SK-N-SH treated with all-trans-retinoic acid at 6 μM for 48 hours (cell line): ENCODE measurements around the gene MPG.

Source experiments
- ATAC-seq: fragments of 200-7000 bp; cut with Tn5 transposase; 3 replicates; pipeline ENCODE4 v1.9.1; 2020; ENCODE audit warnings: mild to moderate bottlenecking, moderate library complexity
- ARNTL ChIP-seq: fragments of 450-650 bp; formaldehyde crosslinking; IDR thresholded peaks from 2 replicates; pipeline ENCODE4 v1.5.0; 2020; ENCODE audit warnings: low read depth, mild to moderate bottlenecking, moderate library complexity, borderline replicate concordance
- BACH2 ChIP-seq: fragments of 250-450 bp; sonication (Bioruptor Pico); IDR thresholded peaks from 2 replicates; pipeline ENCODE4 v1.9.0; 2021; ENCODE audit warnings: mild to moderate bottlenecking, borderline replicate concordance
- CSDC2 ChIP-seq: fragments of 250-450 bp; sonication (Bioruptor Pico); IDR thresholded peaks from 2 replicates; pipeline ENCODE4 v1.5.0; 2020; ENCODE audit warnings: mild to moderate bottlenecking, moderate library complexity
- ESRRG ChIP-seq: fragments of 250-450 bp; sonication (Bioruptor Pico); IDR thresholded peaks from 2 replicates; pipeline ENCODE4 v1.6.1; 2021; ENCODE audit warnings: mild to moderate bottlenecking
- GLIS3 ChIP-seq: fragments of 250-450 bp; sonication (Bioruptor Pico); IDR thresholded peaks from 2 replicates; pipeline ENCODE4 v1.5.0; 2020; ENCODE audit warnings: mild to moderate bottlenecking, moderate library complexity
- ISL1 ChIP-seq: fragments of 250-450 bp; sonication (Bioruptor Pico); IDR thresholded peaks from 2 replicates; pipeline ENCODE4 v2.1.2; 2022; ENCODE audit warnings: mild to moderate bottlenecking, moderate library complexity
- OSR1 ChIP-seq: fragments of 250-450 bp; sonication (Bioruptor Pico); IDR thresholded peaks from 2 replicates; pipeline ENCODE4 v1.8.0; 2022; ENCODE audit warnings: moderate library complexity, mild to moderate bottlenecking, inconsistent platforms
- POU6F1 ChIP-seq: fragments of 250-450 bp; sonication (Bioruptor Pico); IDR thresholded peaks from 2 replicates; pipeline ENCODE4 v1.8.0; 2021; ENCODE audit warnings: low read depth, mild to moderate bottlenecking, moderate library complexity, borderline replicate concordance
- PPARA ChIP-seq: fragments of 250-450 bp; sonication (Bioruptor Pico); IDR thresholded peaks from 2 replicates; pipeline ENCODE4 v1.5.0; 2020; ENCODE audit warnings: mild to moderate bottlenecking, borderline replicate concordance
- RARB ChIP-seq: fragments of 250-450 bp; sonication (Bioruptor Pico); IDR thresholded peaks from 2 replicates; pipeline ENCODE4 v1.8.0; 2021; ENCODE audit warnings: mild to moderate bottlenecking, moderate library complexity
- SNAI2 ChIP-seq: fragments of 250-450 bp; sonication (Bioruptor Pico); IDR thresholded peaks from 2 replicates; pipeline ENCODE4 v1.5.0; 2020; ENCODE audit warnings: mild to moderate bottlenecking, moderate library complexity
- TCF4 ChIP-seq: fragments of 250-450 bp; sonication (Bioruptor Pico); IDR thresholded peaks from 2 replicates; pipeline ENCODE4 v1.8.0; 2021; ENCODE audit warnings: mild to moderate bottlenecking, moderate library complexity, borderline replicate concordance
- TSHZ2 ChIP-seq: fragments of 250-450 bp; sonication (Bioruptor Pico); IDR thresholded peaks from 2 replicates; pipeline ENCODE4 v1.5.0; 2020; ENCODE audit warnings: mild to moderate bottlenecking, moderate library complexity
- ZC3H10 ChIP-seq: fragments of 250-450 bp; sonication (Bioruptor Pico); IDR thresholded peaks from 2 replicates; pipeline ENCODE4 v1.5.1; 2021; ENCODE audit warnings: mild to moderate bottlenecking, moderate library complexity
- ZFP3 ChIP-seq: fragments of 250-450 bp; sonication (Bioruptor Pico); IDR thresholded peaks from 2 replicates; pipeline ENCODE4 v1.5.0; 2020; ENCODE audit warnings: mild to moderate bottlenecking, moderate library complexity
- ZNF565 ChIP-seq: fragments of 450-650 bp; formaldehyde crosslinking; conservative IDR thresholded peaks from 2 replicates; pipeline ENCODE4 v1.5.0; 2020; ENCODE audit warnings: low read depth, mild to moderate bottlenecking, moderate library complexity
- ZNF70 ChIP-seq: fragments of 450-650 bp; formaldehyde crosslinking; IDR thresholded peaks from 2 replicates; pipeline ENCODE4 v1.5.0; 2020; ENCODE audit warnings: mild to moderate bottlenecking, moderate library complexity
- TF ChIP-seq, protein P1 (sequence below): fragments of 250-450 bp; sonication (Bioruptor Pico); IDR thresholded peaks from 2 replicates; pipeline ENCODE4 v1.5.1; 2021; ENCODE audit warnings: mild to moderate bottlenecking, moderate library complexity
- TF ChIP-seq, protein P2 (sequence below): fragments of 250-450 bp; sonication (Bioruptor Pico); IDR thresholded peaks from 2 replicates; pipeline ENCODE4 v1.5.1; 2020; ENCODE audit warnings: low read depth, mild to moderate bottlenecking, moderate library complexity
- TF ChIP-seq, protein P3 (sequence below): fragments of 250-450 bp; sonication (Bioruptor Pico); IDR thresholded peaks from 2 replicates; pipeline ENCODE4 v1.8.0; 2020; ENCODE audit warnings: mild to moderate bottlenecking, moderate library complexity, borderline replicate concordance

MPG gene

DNA sequence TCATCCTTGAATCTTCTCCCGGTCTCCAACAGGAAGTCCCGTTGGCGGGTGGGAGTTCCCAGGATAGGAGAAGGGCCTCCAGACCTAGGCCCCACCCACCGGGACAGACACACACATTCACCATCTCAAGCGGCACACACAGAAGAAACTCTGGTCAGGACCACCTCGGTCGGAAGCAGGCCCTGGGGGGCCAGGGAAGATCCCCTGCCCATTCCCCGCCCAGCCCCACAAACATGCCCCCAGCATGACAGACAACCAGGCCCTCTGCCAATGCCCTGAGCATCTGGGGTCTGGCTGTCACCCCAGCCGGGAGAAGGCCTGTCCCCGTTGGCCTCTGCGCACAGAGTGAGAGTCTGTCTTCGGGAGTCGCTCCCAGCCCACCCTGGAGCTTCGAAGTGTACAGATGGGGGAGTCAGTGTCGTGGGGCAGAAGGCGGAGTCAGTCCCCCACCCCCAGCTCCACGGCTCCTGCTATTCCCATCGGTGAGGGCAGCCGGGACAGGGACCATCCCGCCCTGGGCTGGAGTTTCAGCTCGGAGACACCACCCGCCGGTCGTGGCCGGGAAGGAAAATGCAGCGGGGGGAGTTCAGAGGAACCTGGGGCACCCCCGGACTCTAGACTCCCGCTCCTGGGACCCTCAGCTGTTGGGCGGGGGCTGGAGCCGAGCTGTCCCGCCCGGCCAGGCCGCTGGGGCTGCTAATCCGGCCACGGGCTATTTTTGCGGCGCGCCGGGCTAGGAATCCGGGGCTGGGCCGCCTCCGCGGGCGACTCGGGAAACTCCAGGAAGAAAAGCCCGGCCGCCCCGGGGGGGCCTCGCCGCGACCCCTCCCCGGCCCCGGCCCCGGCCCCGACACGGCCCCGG is 6.3 kb upstream of the MPG start:
- peak; percentile 82 for ATAC-seq

DNA sequence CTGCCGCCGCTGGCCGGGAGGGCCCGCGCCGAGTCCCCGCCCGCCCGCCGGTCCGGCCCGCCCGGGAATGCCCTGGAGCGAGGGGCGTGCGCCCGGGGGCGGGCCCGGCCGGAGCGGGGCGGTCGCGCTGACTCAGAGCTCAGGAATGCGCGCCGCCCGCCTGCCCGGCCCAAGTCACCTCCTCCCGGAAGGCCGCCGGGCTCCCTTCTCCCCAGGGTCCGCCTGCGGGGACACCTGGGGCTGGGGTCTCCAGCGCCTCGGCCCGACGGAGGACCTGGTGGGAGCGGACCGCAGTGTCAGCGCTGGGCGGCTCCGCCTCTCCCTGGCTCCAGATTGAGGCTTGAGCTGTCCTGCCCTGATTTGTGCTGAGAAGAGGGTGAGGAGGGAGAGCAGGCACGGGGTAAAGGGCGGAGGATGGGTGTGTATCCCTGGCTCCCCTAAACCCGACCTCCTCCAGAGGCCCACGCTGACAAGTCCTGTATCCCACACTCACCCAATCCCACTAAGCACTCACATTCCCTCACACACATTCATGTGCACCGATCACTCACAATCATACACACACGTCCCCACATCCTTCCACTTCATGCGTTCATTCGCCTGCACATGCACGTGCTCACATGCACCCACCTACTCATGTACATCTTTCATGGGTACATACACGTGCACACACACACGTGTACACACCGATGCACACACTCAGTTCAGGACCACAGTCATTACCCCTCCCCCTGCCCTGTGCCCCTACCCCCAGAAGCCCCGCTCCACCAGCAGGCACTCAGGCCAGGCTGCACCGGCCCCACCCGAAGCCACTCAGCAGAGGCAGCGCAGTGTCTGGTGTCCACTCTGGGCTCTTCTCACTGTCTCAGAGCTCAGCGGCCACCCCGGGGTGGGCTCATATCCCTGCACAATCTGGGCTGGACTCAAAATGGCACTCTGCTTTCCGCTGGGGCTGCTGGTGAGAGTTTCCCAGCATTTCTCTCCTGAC is 5.2 kb upstream of the MPG start, which contains the start of gene RHBDF1:
TSS of gene RHBDF1 (minus strand) at position 71 of the 988 bp plus-strand sequence. CDS start 7,616 bp downstream, outside the sequence.
- TF ChIP-seq ZFP3 (CRISPR knock-in tag) (peak; percentile 92), ISL1 (0 out of 2 replicates have a peak, but pooled peaks have one; percentile 13), TCF4 (CRISPR knock-in tag) (no peak), BACH2 (CRISPR knock-in tag) (no peak), GLIS3 (CRISPR knock-in tag) (0 out of 2 replicates have a peak, but pooled peaks have one; percentile 59), ESRRG (no peak), TSHZ2 (CRISPR knock-in tag) (0 out of 2 replicates have a peak, but pooled peaks have one; percentile 28), ZNF565 (no peak), OSR1 (CRISPR knock-in tag) (no peak), POU6F1 (CRISPR knock-in tag) (no peak), PPARA (no peak)
- TF ChIP-seq, protein P1, sequence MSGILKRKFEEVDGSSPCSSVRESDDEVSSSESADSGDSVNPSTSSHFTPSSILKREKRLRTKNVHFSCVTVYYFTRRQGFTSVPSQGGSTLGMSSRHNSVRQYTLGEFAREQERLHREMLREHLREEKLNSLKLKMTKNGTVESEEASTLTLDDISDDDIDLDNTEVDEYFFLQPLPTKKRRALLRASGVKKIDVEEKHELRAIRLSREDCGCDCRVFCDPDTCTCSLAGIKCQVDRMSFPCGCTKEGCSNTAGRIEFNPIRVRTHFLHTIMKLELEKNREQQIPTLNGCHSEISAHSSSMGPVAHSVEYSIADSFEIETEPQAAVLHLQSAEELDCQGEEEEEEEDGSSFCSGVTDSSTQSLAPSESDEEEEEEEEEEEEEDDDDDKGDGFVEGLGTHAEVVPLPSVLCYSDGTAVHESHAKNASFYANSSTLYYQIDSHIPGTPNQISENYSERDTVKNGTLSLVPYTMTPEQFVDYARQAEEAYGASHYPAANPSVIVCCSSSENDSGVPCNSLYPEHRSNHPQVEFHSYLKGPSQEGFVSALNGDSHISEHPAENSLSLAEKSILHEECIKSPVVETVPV (CRISPR knock-in tag) = no peak
- peak; percentile 56 for ATAC-seq

More for the DNA sequence above, 6.3 kb upstream of the MPG start:
- TF ChIP-seq GLIS3 (CRISPR knock-in tag) (no peak), ZFP3 (CRISPR knock-in tag) (no peak), PPARA (no peak), SNAI2 (no peak), ZNF70 (CRISPR knock-in tag) (no peak), BACH2 (CRISPR knock-in tag) (no peak), OSR1 (CRISPR knock-in tag) (no peak), ESRRG (no peak), POU6F1 (CRISPR knock-in tag) (no peak), CSDC2 (CRISPR knock-in tag) (no peak), ZC3H10 (CRISPR knock-in tag) (no peak), RARB (CRISPR knock-in tag) (no peak), TCF4 (CRISPR knock-in tag) (no peak), ARNTL (CRISPR knock-in tag) (no peak)
- TF ChIP-seq, protein P1 (CRISPR knock-in tag) = no peak
- TF ChIP-seq, protein P2, sequence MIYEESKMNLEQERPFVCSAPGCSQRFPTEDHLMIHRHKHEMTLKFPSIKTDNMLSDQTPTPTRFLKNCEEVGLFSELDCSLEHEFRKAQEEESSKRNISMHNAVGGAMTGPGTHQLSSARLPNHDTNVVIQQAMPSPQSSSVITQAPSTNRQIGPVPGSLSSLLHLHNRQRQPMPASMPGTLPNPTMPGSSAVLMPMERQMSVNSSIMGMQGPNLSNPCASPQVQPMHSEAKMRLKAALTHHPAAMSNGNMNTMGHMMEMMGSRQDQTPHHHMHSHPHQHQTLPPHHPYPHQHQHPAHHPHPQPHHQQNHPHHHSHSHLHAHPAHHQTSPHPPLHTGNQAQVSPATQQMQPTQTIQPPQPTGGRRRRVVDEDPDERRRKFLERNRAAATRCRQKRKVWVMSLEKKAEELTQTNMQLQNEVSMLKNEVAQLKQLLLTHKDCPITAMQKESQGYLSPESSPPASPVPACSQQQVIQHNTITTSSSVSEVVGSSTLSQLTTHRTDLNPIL (CRISPR knock-in tag) = no peak
- TF ChIP-seq, protein P3, sequence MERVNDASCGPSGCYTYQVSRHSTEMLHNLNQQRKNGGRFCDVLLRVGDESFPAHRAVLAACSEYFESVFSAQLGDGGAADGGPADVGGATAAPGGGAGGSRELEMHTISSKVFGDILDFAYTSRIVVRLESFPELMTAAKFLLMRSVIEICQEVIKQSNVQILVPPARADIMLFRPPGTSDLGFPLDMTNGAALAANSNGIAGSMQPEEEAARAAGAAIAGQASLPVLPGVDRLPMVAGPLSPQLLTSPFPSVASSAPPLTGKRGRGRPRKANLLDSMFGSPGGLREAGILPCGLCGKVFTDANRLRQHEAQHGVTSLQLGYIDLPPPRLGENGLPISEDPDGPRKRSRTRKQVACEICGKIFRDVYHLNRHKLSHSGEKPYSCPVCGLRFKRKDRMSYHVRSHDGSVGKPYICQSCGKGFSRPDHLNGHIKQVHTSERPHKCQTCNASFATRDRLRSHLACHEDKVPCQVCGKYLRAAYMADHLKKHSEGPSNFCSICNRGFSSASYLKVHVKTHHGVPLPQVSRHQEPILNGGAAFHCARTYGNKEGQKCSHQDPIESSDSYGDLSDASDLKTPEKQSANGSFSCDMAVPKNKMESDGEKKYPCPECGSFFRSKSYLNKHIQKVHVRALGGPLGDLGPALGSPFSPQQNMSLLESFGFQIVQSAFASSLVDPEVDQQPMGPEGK = no peak
